Mammary epithelial cell (primary cell): Measurements from ENCODE around the gene SPG11.

Source experiments
- EZH2 ChIP-seq: IDR thresholded peaks from 2 replicates; pipeline ENCODE4 v1.6.1; 2012; ENCODE audit warnings: low read length, inconsistent platforms, borderline replicate concordance
- TF ChIP-seq, protein P1 (sequence below), 2 donors: IDR thresholded peaks in 1 of 2; conservative IDR thresholded peaks in 1 of 2; 2 replicates each; pipeline ENCODE4 v1.5.1; 2011 to 2012; ENCODE audit warnings: inconsistent platforms in 2 of 2, low read length in 2 of 2, mild to moderate bottlenecking in 2 of 2, control low read depth in 1 of 2, low read depth in 1 of 2; ENCODE audit not compliant: insufficient read depth in 1 of 2; ENCODE audit errors: extremely low read depth in 1 of 2

DNA sequence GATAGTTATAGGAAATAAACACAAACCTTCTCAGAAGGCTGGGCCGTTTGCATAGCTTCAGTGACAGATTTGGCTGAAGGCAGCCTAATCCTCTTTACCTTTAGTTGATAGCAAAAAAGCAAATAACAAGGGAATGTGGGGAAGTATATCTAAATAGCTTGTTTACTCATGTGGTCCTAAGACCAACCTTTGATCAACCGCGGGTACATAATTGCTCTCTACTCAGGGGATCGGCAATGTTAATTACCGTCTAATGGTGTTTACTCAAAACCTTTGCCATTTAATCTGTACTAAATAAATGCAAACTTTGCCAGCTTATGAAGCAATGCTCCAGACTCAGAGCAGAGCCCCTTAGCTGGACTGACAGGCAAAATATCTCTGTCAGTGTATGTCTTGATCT is 74.9 kb downstream of the SPG11 start:
- TF ChIP-seq, protein P1, sequence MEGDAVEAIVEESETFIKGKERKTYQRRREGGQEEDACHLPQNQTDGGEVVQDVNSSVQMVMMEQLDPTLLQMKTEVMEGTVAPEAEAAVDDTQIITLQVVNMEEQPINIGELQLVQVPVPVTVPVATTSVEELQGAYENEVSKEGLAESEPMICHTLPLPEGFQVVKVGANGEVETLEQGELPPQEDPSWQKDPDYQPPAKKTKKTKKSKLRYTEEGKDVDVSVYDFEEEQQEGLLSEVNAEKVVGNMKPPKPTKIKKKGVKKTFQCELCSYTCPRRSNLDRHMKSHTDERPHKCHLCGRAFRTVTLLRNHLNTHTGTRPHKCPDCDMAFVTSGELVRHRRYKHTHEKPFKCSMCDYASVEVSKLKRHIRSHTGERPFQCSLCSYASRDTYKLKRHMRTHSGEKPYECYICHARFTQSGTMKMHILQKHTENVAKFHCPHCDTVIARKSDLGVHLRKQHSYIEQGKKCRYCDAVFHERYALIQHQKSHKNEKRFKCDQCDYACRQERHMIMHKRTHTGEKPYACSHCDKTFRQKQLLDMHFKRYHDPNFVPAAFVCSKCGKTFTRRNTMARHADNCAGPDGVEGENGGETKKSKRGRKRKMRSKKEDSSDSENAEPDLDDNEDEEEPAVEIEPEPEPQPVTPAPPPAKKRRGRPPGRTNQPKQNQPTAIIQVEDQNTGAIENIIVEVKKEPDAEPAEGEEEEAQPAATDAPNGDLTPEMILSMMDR (conservative IDR thresholded peaks at IDR 0.05 in 1 of 2, IDR thresholded peaks at IDR 0.05 in 1 of 2; ENCODE audit: extremely low read depth in 1 of 2, insufficient read depth in 1 of 2, low read depth in 1 of 2, low read length in 2 of 2) = no peak
- no peak for TF ChIP-seq EZH2
